Mesendoderm (in vitro differentiated cells): ENCODE measurements around the gene SMPD1.
"Not testable (repeated sequence)": the region's sequence is repeated elsewhere in the genome, so short reads cannot be mapped to it uniquely, and the experiment has no call there.

Experiments
- DNase-seq: peaks from one replicate; pipeline ENCODE4 v3.0.0; 2013
- H2AK5ac ChIP-seq: 2 replicates; pipeline ENCODE4 v1.6.1; 2013; ENCODE audit warnings: low read length, inconsistent platforms
- H2BK120ac ChIP-seq: 2 replicates; pipeline ENCODE4 v1.6.1; 2013; ENCODE audit warnings: low read depth, mild to moderate bottlenecking, low read length, moderate library complexity, mixed read lengths
- H2BK15ac ChIP-seq: replicated peaks from 2 replicates; pipeline ENCODE4 v1.6.1; 2013; ENCODE audit warnings: low read depth, mild to moderate bottlenecking, moderate library complexity
- H2BK5ac ChIP-seq: 2 replicates; pipeline ENCODE4 v1.6.1; 2013; ENCODE audit warnings: low read length, inconsistent platforms
- H3K18ac ChIP-seq: 2 replicates; pipeline ENCODE4 v1.6.1; 2013; ENCODE audit warnings: mild to moderate bottlenecking, low read length, mixed read lengths
- H3K23ac ChIP-seq: one replicate; pipeline ENCODE4 v1.6.1; 2013; ENCODE audit warnings: low read length
- H3K27ac ChIP-seq: 2 replicates; pipeline ENCODE4 v1.5.1; 2013; ENCODE audit warnings: low read depth, mild to moderate bottlenecking, inconsistent platforms, low read length, moderate library complexity
- H3K27me3 ChIP-seq: 2 replicates; pipeline ENCODE4 v1.6.1; 2013; ENCODE audit warnings: low read length, control low read depth, mild to moderate bottlenecking, inconsistent platforms; ENCODE audit not compliant: insufficient read depth, poor library complexity
- H3K36me3 ChIP-seq: 2 replicates; pipeline ENCODE4 v1.6.1; 2013; ENCODE audit warnings: low read length, inconsistent platforms; ENCODE audit not compliant: control insufficient read depth, insufficient read depth
- H3K4ac ChIP-seq: one replicate; pipeline ENCODE4 v1.6.1; 2013; ENCODE audit warnings: low read depth, mild to moderate bottlenecking, low read length, moderate library complexity
- H3K4me1 ChIP-seq: 2 replicates; pipeline ENCODE4 v1.6.1; 2013; ENCODE audit warnings: low read depth, low read length, inconsistent platforms; ENCODE audit not compliant: control insufficient read depth
- H3K4me2 ChIP-seq: 2 replicates; pipeline ENCODE4 v1.6.1; 2013; ENCODE audit warnings: low read length
- H3K4me3 ChIP-seq: 2 replicates; pipeline ENCODE4 v1.5.1; 2013; ENCODE audit warnings: mild to moderate bottlenecking, low read length
- H3K56ac ChIP-seq: one replicate; pipeline ENCODE4 v1.6.1; 2013; ENCODE audit warnings: low read length
- H3K79me1 ChIP-seq: 2 replicates; pipeline ENCODE4 v1.6.1; 2013; ENCODE audit warnings: low read length, inconsistent platforms
- H3K79me2 ChIP-seq: 2 replicates; pipeline ENCODE4 v1.6.1; 2013; ENCODE audit warnings: mild to moderate bottlenecking, low read length; ENCODE audit not compliant: control insufficient read depth, insufficient read depth
- H3K9ac ChIP-seq: 2 replicates; pipeline ENCODE4 v1.6.1; 2013; ENCODE audit warnings: low read length, inconsistent platforms
- H4K5ac ChIP-seq: one replicate; pipeline ENCODE4 v1.6.1; 2013; ENCODE audit warnings: low read length
- H4K8ac ChIP-seq: one replicate; pipeline ENCODE4 v1.6.1; 2013; ENCODE audit warnings: low read depth, mild to moderate bottlenecking, control low read depth, low read length, moderate library complexity
- WGBS: extraction: QIAGEN DNeasy Blood & Tissue Kit; methylation state at CpG from one replicate; pipeline ENCODE4 v1.1.7; 2013; ENCODE audit warnings: low lambda C conversion rate, missing lambda C conversion rate; ENCODE audit not compliant: insufficient coverage; ENCODE audit errors: extremely low coverage; 5-methylcytosine and 5-hydroxymethylcytosine counted together

The SMPD1 gene

GRCh38 chr11:6391537-6392134 is 1.4 kb downstream of the SMPD1 start:
- Histone ChIP-seq H3K4me2 (no peak overlapping the region), H2BK120ac (no peak overlapping the region), H2BK5ac (no peak overlapping the region), H3K9ac (no peak overlapping the region), H3K56ac (no peak overlapping the region), H3K27ac (no peak overlapping the region), H3K23ac (no peak overlapping the region), H3K79me1 (no peaks in the 10 kb centered on the region), H4K8ac (no peak overlapping the region), H3K4ac (no peak overlapping the region), H3K27me3 (no peaks in the 10 kb centered on the region), H3K18ac (no peak overlapping the region), H3K36me3 (no peaks in the 10 kb centered on the region), H2BK15ac (no peak overlapping the region), H2AK5ac (no peak overlapping the region), H4K5ac (no peak overlapping the region), H3K4me3 (no peak overlapping the region), H3K79me2 (no peaks in the 10 kb centered on the region), H3K4me1 (peaks cover 4% of the 10 kb centered on the region)
- WGBS = no CpG with 5 or more reads among the region's 18 CpGs
- DNase-seq = no peak

DNA sequence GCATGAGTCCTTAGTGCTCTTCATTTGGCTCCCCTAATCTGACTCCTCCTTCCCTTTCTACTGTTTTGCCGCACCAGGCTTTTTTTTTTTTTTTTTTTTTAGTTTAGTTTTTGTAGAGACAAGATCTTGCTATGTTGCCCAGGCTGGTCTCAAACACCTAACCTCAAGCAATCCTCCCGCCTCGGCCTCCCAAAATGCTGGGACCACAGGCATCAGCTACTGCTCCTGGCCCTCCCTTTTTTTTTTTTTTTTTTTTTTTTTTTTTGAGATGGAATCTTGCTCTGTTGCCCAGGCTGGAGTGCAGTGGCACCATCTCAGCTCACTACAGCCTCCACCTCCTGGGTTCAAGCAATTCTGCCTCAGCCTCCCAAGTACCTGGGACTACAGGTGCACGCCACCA is 2.0 kb downstream of the SMPD1 start:
- not testable (repeated sequence) for H4K5ac ChIP-seq, H3K23ac ChIP-seq, H3K56ac ChIP-seq, H3K4ac ChIP-seq, H3K79me1 ChIP-seq, H3K36me3 ChIP-seq, H3K4me2 ChIP-seq, H3K27ac ChIP-seq, H3K18ac ChIP-seq, H3K27me3 ChIP-seq, H2BK15ac ChIP-seq, H3K4me1 ChIP-seq, H4K8ac ChIP-seq, H3K9ac ChIP-seq, H2BK120ac ChIP-seq, H2BK5ac ChIP-seq, H3K4me3 ChIP-seq, H2AK5ac ChIP-seq, DNase-seq, H3K79me2 ChIP-seq
- WGBS = no CpG with 5 or more reads among the region's 4 CpGs

GRCh38 chr11:6393989-6394670 is 3.9 kb downstream of the SMPD1 start:
- Histone ChIP-seq H3K36me3 (no peaks in the 10 kb centered on the region), H3K4me3 (no peak overlapping the region), H2BK5ac (no peak overlapping the region), H3K4me2 (no peak overlapping the region), H3K23ac (no peak overlapping the region), H2BK15ac (no peak overlapping the region), H3K79me2 (no peaks in the 10 kb centered on the region), H4K8ac (no peak overlapping the region), H3K4ac (no peak overlapping the region), H2BK120ac (no peak overlapping the region), H3K56ac (no peak overlapping the region), H3K9ac (no peak overlapping the region), H3K18ac (no peak overlapping the region), H3K4me1 (peaks cover 4% of the 10 kb centered on the region), H2AK5ac (no peak overlapping the region), H3K27ac (no peak overlapping the region), H3K27me3 (no peaks in the 10 kb centered on the region), H3K79me1 (no peaks in the 10 kb centered on the region), H4K5ac (no peak overlapping the region)
- no CpG with 5 or more reads among the region's 16 CpGs for WGBS
- DNase-seq = no peak

DNA sequence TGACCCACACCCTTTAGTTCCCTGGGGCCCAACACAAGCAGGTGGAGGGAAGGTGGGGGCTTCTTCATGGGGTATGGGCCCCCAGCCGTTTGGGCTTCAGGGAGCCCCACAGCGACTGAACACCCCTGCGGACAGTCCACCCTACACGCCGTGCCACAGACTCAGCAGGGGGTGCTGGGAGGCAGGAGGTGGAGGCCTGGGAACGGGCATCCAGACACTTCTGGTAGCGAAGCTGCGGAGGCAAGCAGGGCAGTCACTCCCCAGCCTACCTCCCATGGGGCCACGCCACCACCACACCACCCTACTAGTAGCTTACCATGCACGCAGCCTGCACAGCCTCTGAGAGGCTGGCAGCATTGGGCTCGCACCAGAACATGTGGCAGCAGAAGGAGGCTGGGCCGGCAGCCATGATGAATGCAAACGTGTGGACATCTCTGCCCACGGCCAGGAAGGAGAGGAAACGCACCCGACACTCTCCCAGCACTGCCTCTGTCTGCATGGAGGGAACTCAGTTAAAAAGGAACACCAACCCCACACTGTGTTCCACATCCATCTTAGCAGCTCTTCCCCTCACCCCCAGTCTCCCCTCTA is 5.3 kb downstream of the SMPD1 start:
- WGBS = no CpG with 5 or more reads among the region's 16 CpGs

DNA sequence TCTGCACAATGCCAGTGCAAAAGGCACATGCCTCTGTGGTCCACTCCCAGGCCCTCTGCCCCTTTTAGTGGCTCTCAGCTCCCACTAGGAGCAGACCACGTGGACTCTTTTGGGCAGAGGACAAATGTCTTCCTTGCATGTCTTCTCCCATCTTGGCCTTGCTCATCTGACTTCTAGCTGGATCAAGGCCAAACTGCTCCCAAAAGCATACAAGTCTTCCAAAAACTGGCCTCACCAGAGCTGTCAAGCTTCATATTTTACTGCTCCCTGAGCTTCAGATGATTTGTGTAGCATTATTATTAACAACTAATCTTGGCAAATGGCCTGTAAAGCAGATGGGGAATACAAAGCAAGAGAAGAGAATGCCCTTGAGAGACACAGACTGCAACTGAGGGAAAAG is 6.9 kb downstream of the SMPD1 start:
- Histone ChIP-seq H3K4me2 (no peak overlapping the region), H2AK5ac (no peak overlapping the region), H3K27me3 (no peaks in the 10 kb centered on the region), H4K5ac (no peak overlapping the region), H2BK120ac (no peak overlapping the region), H3K56ac (no peak overlapping the region), H3K4me1 (no peaks in the 10 kb centered on the region), H3K79me1 (no peaks in the 10 kb centered on the region), H3K4ac (no peak overlapping the region), H4K8ac (no peak overlapping the region), H2BK15ac (no peak overlapping the region), H3K27ac (no peak overlapping the region), H3K36me3 (no peaks in the 10 kb centered on the region), H3K9ac (no peak overlapping the region), H3K23ac (no peak overlapping the region), H3K18ac (no peak overlapping the region), H3K79me2 (no peaks in the 10 kb centered on the region), H3K4me3 (no peak overlapping the region), H2BK5ac (no peak overlapping the region)
- WGBS = no CpG with 5 or more reads among the region's 1 CpG
- DNase-seq = no peak

More for the DNA sequence above, 5.3 kb downstream of the SMPD1 start:
- Histone ChIP-seq H3K4me3 (no peak overlapping the region), H3K56ac (no peak overlapping the region), H3K4me1 (peaks cover 1% of the 10 kb centered on the region), H2AK5ac (no peak overlapping the region), H3K27me3 (no peaks in the 10 kb centered on the region), H2BK15ac (no peak overlapping the region), H3K79me1 (no peaks in the 10 kb centered on the region), H3K18ac (no peak overlapping the region), H3K9ac (no peak overlapping the region), H3K79me2 (no peaks in the 10 kb centered on the region), H2BK5ac (no peak overlapping the region), H4K5ac (no peak overlapping the region), H2BK120ac (no peak overlapping the region), H3K4me2 (no peak overlapping the region), H3K27ac (no peak overlapping the region), H4K8ac (no peak overlapping the region), H3K4ac (no peak overlapping the region), H3K36me3 (no peaks in the 10 kb centered on the region), H3K23ac (no peak overlapping the region)
- no peak for DNase-seq
